Testis (tissue), 3 donors: ENCODE data around the gene ABI3BP. TPM values are rescaled to one million over a fixed set of nuclear protein-coding genes. Genes with fewer than 3 reads are reported as not detected.
A peak's percentile ranks its signal among the peaks of the same experiment; 100 is the strongest.

Experiments used
- DNase-seq: peaks from one replicate; pipeline ENCODE4 v3.0.0-alpha.2; 2019
- H3K27ac ChIP-seq, 2 donors: fragments of 200-600 bp; sonication (generic); one replicate each; pipeline ENCODE4 v1.5.1; 2019
- H3K27me3 ChIP-seq: fragments of 200-600 bp; sonication (generic); one replicate; pipeline ENCODE4 v1.5.1; 2019
- H3K36me3 ChIP-seq: fragments of 200-600 bp; sonication (generic); one replicate; pipeline ENCODE4 v1.5.1; 2017; ENCODE audit warnings: low read depth; ENCODE audit errors: missing control alignments
- H3K4me1 ChIP-seq: fragments of 200-600 bp; sonication (generic); one replicate; pipeline ENCODE4 v1.5.1; 2019
- H3K4me3 ChIP-seq, 2 donors: fragments of 200-600 bp; sonication (generic); one replicate each; pipeline ENCODE4 v1.5.1; 2017 to 2019
- H3K9me3 ChIP-seq: fragments of 200-600 bp; sonication (generic); one replicate; pipeline ENCODE4 v1.5.1; 2017
- CTCF ChIP-seq, 3 experiments: fragments of 450-650 bp in 2 of 3; fragments of 200-600 bp in 1 of 3; sonication (generic) in 1 of 3; IDR thresholded peaks; one replicate each; pipeline ENCODE4 v1.5.1; 2016 to 2019; ENCODE audit warnings: antibody characterized with exemption in 3 of 3, mild to moderate bottlenecking in 2 of 3, moderate library complexity in 1 of 3
- POLR2A ChIP-seq: fragments of 450-650 bp; IDR thresholded peaks from one replicate; pipeline ENCODE4 v1.6.1; 2017; ENCODE audit warnings: antibody characterized with exemption, mild to moderate bottlenecking, moderate library complexity
- WGBS, 2 donors: methylation state at CpG; one replicate each; pipeline ENCODE4 v1.1.5; 2018; 5-methylcytosine and 5-hydroxymethylcytosine counted together
- intact Hi-C: fragments of 100-400 bp; cut with DNase I; formaldehyde crosslinking; loops from one replicate; pipeline ENCODE4 v1.15.1; 2023; ENCODE audit warnings: low total_unique reads
- polyA plus RNA-seq: library from polyadenylated mRNA; stranded (reverse); fragments of 350-450 nt; fragmentation: Illumina TruSeq; extraction: RNeasy Lipid Tissue Mini Kit (QIAGEN cat#74804); gene quantifications from one replicate; pipeline ENCODE4 v1.2.3, GENCODE V29; 2014; ENCODE audit warnings: low read depth, low replicate concordance; ENCODE audit not compliant: insufficient read depth
- total RNA-seq, 2 donors: library from RNA; depleted of rRNA; stranded (reverse); fragments of >200 nt; gene quantifications; one replicate each; pipeline ENCODE4 v1.2.3, GENCODE V29; 2016

Gene ABI3BP
- total and polyA plus RNA-seq, 3 donors from 2014 or later: 8.7 to 58.2 (median 25.0) TPM

GRCh38 chr3:100798012-100798411 is 195.2 kb downstream of the ABI3BP start:
- DNase-seq: no peak
- Histone ChIP-seq H3K4me3 (no peak overlapping the region), H3K27ac (no peak overlapping the region), H3K9me3 (no peaks in the 10 kb centered on the region), H3K27me3 (no peaks in the 10 kb centered on the region), H3K36me3 (no peaks in the 10 kb centered on the region), H3K4me1 (no peaks in the 10 kb centered on the region)
- intact Hi-C loops: no loop called here
- TF ChIP-seq CTCF (IDR thresholded peaks at IDR 0.05) (no peak), POLR2A (no peak)
- WGBS, 2 donors: 61 to 65% methylated on average over 1 of the region's 1 CpG

- Histone ChIP-seq H3K9me3 (no peaks in the 10 kb centered on the region), H3K27ac (no peak overlapping the region), H3K4me1 (no peaks in the 10 kb centered on the region), H3K4me3 (no peak overlapping the region), H3K27me3 (no peaks in the 10 kb centered on the region), H3K36me3 (no peaks in the 10 kb centered on the region)
- 29 to 41% methylated on average over 2 of the region's 2 CpGs for WGBS, 2 donors
- DNase-seq: no peak
- TF ChIP-seq CTCF (IDR thresholded peaks at IDR 0.05) (peak in 1 of 3 experiments; percentile 6), POLR2A (no peak)
- intact Hi-C loops: no loop called here
Measured at GRCh38 chr3:100796556-100796955, 196.7 kb downstream of the ABI3BP start.

- Histone ChIP-seq H3K27me3 (no peaks in the 10 kb centered on the region), H3K36me3 (no peaks in the 10 kb centered on the region), H3K27ac (no peak overlapping the region), H3K9me3 (no peaks in the 10 kb centered on the region), H3K4me3 (no peak overlapping the region), H3K4me1 (no peaks in the 10 kb centered on the region)
- DNase-seq: no peak
- TF ChIP-seq POLR2A: no peak
- no peak for TF ChIP-seq CTCF (IDR thresholded peaks at IDR 0.05)
- intact Hi-C loops: no loop called here
- 97% methylated on average over 2 of the region's 2 CpGs for WGBS, 2 donors
Measured at GRCh38 chr3:100789579-100789978, 203.6 kb downstream of the ABI3BP start.

- intact Hi-C loops: no loop called here
- TF ChIP-seq CTCF (IDR thresholded peaks at IDR 0.05) (no peak), POLR2A (no peak)
- 88 to 94% methylated on average over 3 of the region's 3 CpGs for WGBS, 2 donors
- no peak overlapping the region for H3K27ac ChIP-seq
- no peak for DNase-seq
- H3K4me3 ChIP-seq: no peak overlapping the region
- no peaks in the 10 kb centered on the region for H3K36me3 ChIP-seq
- no peaks in the 10 kb centered on the region for H3K4me1 ChIP-seq
- no peaks in the 10 kb centered on the region for H3K27me3 ChIP-seq
- no peaks in the 10 kb centered on the region for H3K9me3 ChIP-seq
Measured at GRCh38 chr3:100783619-100784018, 209.6 kb downstream of the ABI3BP start.

GRCh38 chr3:100782906-100783305 is 210.3 kb downstream of the ABI3BP start:
- H3K36me3 ChIP-seq: no peaks in the 10 kb centered on the region
- 34 to 38% methylated on average over 3 of the region's 3 CpGs for WGBS, 2 donors
- no peaks in the 10 kb centered on the region for H3K9me3 ChIP-seq
- TF ChIP-seq POLR2A: no peak
- TF ChIP-seq CTCF (IDR thresholded peaks at IDR 0.05): no peak
- no peaks in the 10 kb centered on the region for H3K27me3 ChIP-seq
- H3K4me3 ChIP-seq: no peak overlapping the region
- H3K4me1 ChIP-seq: no peaks in the 10 kb centered on the region
- no peak overlapping the region for H3K27ac ChIP-seq
- intact Hi-C loops: no loop called here
- no peak for DNase-seq
